ENCODE data around the gene FAF1.

DNA sequence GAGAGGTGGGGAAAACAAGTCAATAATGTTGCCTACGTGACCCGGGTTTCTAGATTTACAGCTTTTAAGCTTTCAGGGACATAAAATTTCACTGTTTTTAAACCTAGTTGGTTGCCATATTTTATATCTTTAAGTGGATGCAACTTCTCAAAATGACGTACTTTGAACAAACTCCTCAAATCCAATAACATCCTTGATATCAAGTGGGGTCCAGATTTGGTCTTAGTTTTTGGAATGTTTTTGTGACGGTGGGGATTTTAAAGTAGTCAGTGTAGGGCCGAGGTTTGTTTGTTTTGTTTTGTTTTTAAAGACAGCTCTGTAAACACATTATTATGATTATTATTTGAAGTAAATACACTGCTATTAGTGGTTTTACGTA lies 10.4 kb upstream of the FAF1 start:
- TF ChIP-seq, protein P1, sequence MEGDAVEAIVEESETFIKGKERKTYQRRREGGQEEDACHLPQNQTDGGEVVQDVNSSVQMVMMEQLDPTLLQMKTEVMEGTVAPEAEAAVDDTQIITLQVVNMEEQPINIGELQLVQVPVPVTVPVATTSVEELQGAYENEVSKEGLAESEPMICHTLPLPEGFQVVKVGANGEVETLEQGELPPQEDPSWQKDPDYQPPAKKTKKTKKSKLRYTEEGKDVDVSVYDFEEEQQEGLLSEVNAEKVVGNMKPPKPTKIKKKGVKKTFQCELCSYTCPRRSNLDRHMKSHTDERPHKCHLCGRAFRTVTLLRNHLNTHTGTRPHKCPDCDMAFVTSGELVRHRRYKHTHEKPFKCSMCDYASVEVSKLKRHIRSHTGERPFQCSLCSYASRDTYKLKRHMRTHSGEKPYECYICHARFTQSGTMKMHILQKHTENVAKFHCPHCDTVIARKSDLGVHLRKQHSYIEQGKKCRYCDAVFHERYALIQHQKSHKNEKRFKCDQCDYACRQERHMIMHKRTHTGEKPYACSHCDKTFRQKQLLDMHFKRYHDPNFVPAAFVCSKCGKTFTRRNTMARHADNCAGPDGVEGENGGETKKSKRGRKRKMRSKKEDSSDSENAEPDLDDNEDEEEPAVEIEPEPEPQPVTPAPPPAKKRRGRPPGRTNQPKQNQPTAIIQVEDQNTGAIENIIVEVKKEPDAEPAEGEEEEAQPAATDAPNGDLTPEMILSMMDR (IDR thresholded peaks at IDR 0.05; ENCODE audit: control extremely low read depth in 1 of 3, insufficient read depth in 1 of 3, low read depth in 1 of 3, low read length in 3 of 3): no peak
- no peak for TF ChIP-seq RBBP5 (IDR thresholded peaks at IDR 0.05; ENCODE audit: borderline replicate concordance, low read depth, low read length)
- no peak for TF ChIP-seq EZH2 (IDR thresholded peaks at IDR 0.05; ENCODE audit: low read depth, low read length, severe bottlenecking)
- TF ChIP-seq NRF1 (IDR thresholded peaks at IDR 0.05; ENCODE audit: low read depth, low read length): no peak
- TF ChIP-seq POLR2AphosphoS5 (IDR thresholded peaks at IDR 0.05; ENCODE audit: low read depth, low read length): no peak
- no peak for TF ChIP-seq SP1 (IDR thresholded peaks at IDR 0.05; ENCODE audit: low read depth, low read length)

All from H1 (cell line).